SK-N-SH (cell line): ENCODE measurements around the gene DRAP1.

Experiments
- FOXM1 ChIP-seq: IDR thresholded peaks from 2 replicates; pipeline ENCODE4 v1.4.0; 2012; ENCODE audit warnings: low read depth, mild to moderate bottlenecking
- PBX3 ChIP-seq: IDR thresholded peaks from 2 replicates; pipeline ENCODE4; 2012
- POLR2AphosphoS5 ChIP-seq: IDR thresholded peaks from 2 replicates; pipeline ENCODE4 v1.6.1; 2012; ENCODE audit warnings: low read depth, low read length
- RAD21 ChIP-seq: IDR thresholded peaks from 2 replicates; pipeline ENCODE4 v1.6.1; 2012; ENCODE audit warnings: mild to moderate bottlenecking, low read length
- TF ChIP-seq, protein P1 (sequence below): fragments of 200-600 bp; sonication (generic); IDR thresholded peaks from 2 replicates; pipeline ENCODE4 v1.6.1; 2017; ENCODE audit warnings: antibody characterized with exemption, mild to moderate bottlenecking, moderate library complexity

GRCh38 chr11:65945941-65946558, 26.8 kb downstream of the DRAP1 start:
- TF ChIP-seq POLR2AphosphoS5 (no peak), PBX3 (no peak), RAD21 (no peak), FOXM1 (no peak)
- TF ChIP-seq, protein P1, sequence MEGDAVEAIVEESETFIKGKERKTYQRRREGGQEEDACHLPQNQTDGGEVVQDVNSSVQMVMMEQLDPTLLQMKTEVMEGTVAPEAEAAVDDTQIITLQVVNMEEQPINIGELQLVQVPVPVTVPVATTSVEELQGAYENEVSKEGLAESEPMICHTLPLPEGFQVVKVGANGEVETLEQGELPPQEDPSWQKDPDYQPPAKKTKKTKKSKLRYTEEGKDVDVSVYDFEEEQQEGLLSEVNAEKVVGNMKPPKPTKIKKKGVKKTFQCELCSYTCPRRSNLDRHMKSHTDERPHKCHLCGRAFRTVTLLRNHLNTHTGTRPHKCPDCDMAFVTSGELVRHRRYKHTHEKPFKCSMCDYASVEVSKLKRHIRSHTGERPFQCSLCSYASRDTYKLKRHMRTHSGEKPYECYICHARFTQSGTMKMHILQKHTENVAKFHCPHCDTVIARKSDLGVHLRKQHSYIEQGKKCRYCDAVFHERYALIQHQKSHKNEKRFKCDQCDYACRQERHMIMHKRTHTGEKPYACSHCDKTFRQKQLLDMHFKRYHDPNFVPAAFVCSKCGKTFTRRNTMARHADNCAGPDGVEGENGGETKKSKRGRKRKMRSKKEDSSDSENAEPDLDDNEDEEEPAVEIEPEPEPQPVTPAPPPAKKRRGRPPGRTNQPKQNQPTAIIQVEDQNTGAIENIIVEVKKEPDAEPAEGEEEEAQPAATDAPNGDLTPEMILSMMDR: no peak
